Stomach (tissue), 9 donors: ENCODE results near the gene S100A7. TPM values are rescaled to one million over a fixed set of nuclear protein-coding genes. Genes with fewer than 3 reads are reported as not detected.

Source experiments
- DNase-seq, 2 donors: peaks; one replicate each; pipeline versions ENCODE4 v3.0.0 to v3.0.0-alpha.2; 2013 to 2019
- H3K27ac ChIP-seq, 5 donors: fragments of 200-600 bp in 4 of 5; sonication (generic) in 4 of 5; one replicate each; pipeline ENCODE4 v1.5.1; 2013 to 2019; ENCODE audit warnings: mild to moderate bottlenecking in 1 of 5, moderate library complexity in 1 of 5
- H3K27me3 ChIP-seq, 3 donors: fragments of 200-600 bp; sonication (generic); one replicate each; pipeline ENCODE4 v1.5.1; 2017 to 2019; ENCODE audit warnings: mixed run types in 1 of 3
- H3K36me3 ChIP-seq, 4 donors: fragments of 200-600 bp; sonication (generic); 1 replicate in 3 of 4; 2 replicates in 1 of 4; pipeline ENCODE4 v1.5.1; 2016 to 2019
- H3K4me1 ChIP-seq, 4 donors: fragments of 200-600 bp; sonication (generic); one replicate each; pipeline ENCODE4 v1.5.1; 2016 to 2019
- H3K4me3 ChIP-seq, 4 donors: fragments of 200-600 bp; sonication (generic) in 3 of 4; one replicate each; pipeline ENCODE4 v1.5.1; 2016 to 2019; ENCODE audit warnings: mild to moderate bottlenecking in 1 of 4
- H3K9me3 ChIP-seq, 4 donors: fragments of 200-600 bp; sonication (generic); one replicate each; pipeline ENCODE4 v1.5.1; 2016 to 2019
- CTCF ChIP-seq, 7 experiments: fragments of 450-650 bp in 4 of 7; fragments of 200-600 bp in 3 of 7; sonication (generic) in 3 of 7; IDR thresholded peaks; one replicate each; pipeline ENCODE4 v1.5.1; 2016 to 2019; ENCODE audit warnings: antibody characterized with exemption in 7 of 7, control low read depth in 2 of 7, mild to moderate bottlenecking in 1 of 7
- EP300 ChIP-seq: sonication (generic); formaldehyde crosslinking; IDR thresholded peaks from one replicate; pipeline ENCODE4 v1.6.1; 2017; ENCODE audit warnings: antibody characterized with exemption
- POLR2A ChIP-seq, 4 donors: fragments of 450-650 bp; IDR thresholded peaks; one replicate each; pipeline ENCODE4 v1.6.1; 2016; ENCODE audit warnings: antibody characterized with exemption in 4 of 4, control low read depth in 2 of 4, mild to moderate bottlenecking in 1 of 4, moderate library complexity in 1 of 4
- POLR2AphosphoS5 ChIP-seq, 3 donors: sonication (generic); formaldehyde crosslinking; IDR thresholded peaks; one replicate each; pipeline ENCODE4 v1.6.1; 2016; ENCODE audit warnings: antibody characterized with exemption in 3 of 3
- WGBS, 5 donors: extraction: QIAGEN DNeasy Blood & Tissue Kit in 3 of 5; methylation state at CpG; one replicate each; pipeline versions ENCODE4 v1.1.5 to v1.1.7; 2013 to 2018; 5-methylcytosine and 5-hydroxymethylcytosine counted together
- intact Hi-C: fragments of 100-400 bp; cut with DNase I; formaldehyde crosslinking; loops from one replicate; pipeline ENCODE4 v1.15.1; 2023; ENCODE audit warnings: low total_unique reads
- polyA plus RNA-seq, 3 donors: library from polyadenylated mRNA; stranded (reverse); fragments of 200-250 nt; gene quantifications; one replicate each; pipeline ENCODE4 v1.2.3, GENCODE V29; 2013
- total RNA-seq, 5 donors: library from RNA; depleted of rRNA; stranded (reverse); fragments of >200 nt; gene quantifications; one replicate each; pipeline versions ENCODE4 v1.1.0 to v1.2.3, GENCODE V29; 2014 to 2016
- donor health status: healthy with polysubstance abuse.
- donor health status: Bipolar disorder and iron deficiency.
- donor health status: healthy.

The S100A7 gene
- total and polyA plus RNA-seq, 8 donors, result 107 TPM; not detected in 7

GRCh38 chr1:153431427-153431826 lies 29.0 kb downstream of the S100A7 start:
- 71 to 81% (median 74%) methylated on average over 3 of the region's 3 CpGs for WGBS, 5 donors
- no peak overlapping the region for H3K4me3 ChIP-seq
- no peak for DNase-seq
- TF ChIP-seq CTCF (IDR thresholded peaks at IDR 0.05), result no peak
- no peak for TF ChIP-seq POLR2A (IDR thresholded peaks at IDR 0.05)
- TF ChIP-seq EP300, result no peak
- TF ChIP-seq POLR2AphosphoS5 (IDR thresholded peaks at IDR 0.05), result no peak
- intact Hi-C loops, result no loop called here
- no peaks in the 10 kb centered on the region for H3K4me1 ChIP-seq
- H3K9me3 ChIP-seq, result no peaks in the 10 kb centered on the region
- peaks cover 0 to 54% (median 19%) of the 10 kb centered on the region in 3 donors for H3K27me3 ChIP-seq
- H3K36me3 ChIP-seq, result no peaks in the 10 kb centered on the region
- H3K27ac ChIP-seq, result no peak overlapping the region

- H3K27ac ChIP-seq, result no peak overlapping the region
- intact Hi-C loops, result no loop called here
- DNase-seq, result no peak
- 80 to 87% (median 86%) methylated on average over 17 of the region's 17 CpGs for WGBS, 5 donors
- no peaks in the 10 kb centered on the region for H3K9me3 ChIP-seq
- TF ChIP-seq CTCF (IDR thresholded peaks at IDR 0.05), result no peak
- TF ChIP-seq EP300, result no peak
- TF ChIP-seq POLR2A (IDR thresholded peaks at IDR 0.05), result no peak
- no peak for TF ChIP-seq POLR2AphosphoS5 (IDR thresholded peaks at IDR 0.05)
- no peaks in the 10 kb centered on the region for H3K36me3 ChIP-seq
- no peak overlapping the region for H3K4me3 ChIP-seq
- no peaks in the 10 kb centered on the region for H3K4me1 ChIP-seq
- H3K27me3 ChIP-seq, result peaks cover 0 to 53% (median 20%) of the 10 kb centered on the region in 3 donors
Measured at GRCh38 chr1:153431002-153431401, 29.4 kb downstream of the S100A7 start.

GRCh38 chr1:153430561-153430960 lies 29.9 kb downstream of the S100A7 start:
- intact Hi-C loops, result no loop called here
- WGBS, 5 donors, result 74 to 81% (median 78%) methylated on average over 2 to 3 of the region's 3 CpGs
- Histone ChIP-seq H3K27me3 (peaks cover 0 to 57% (median 20%) of the 10 kb centered on the region in 3 donors), H3K36me3 (no peaks in the 10 kb centered on the region), H3K27ac (no peak overlapping the region), H3K9me3 (no peaks in the 10 kb centered on the region), H3K4me3 (no peak overlapping the region), H3K4me1 (no peaks in the 10 kb centered on the region)
- no peak for TF ChIP-seq POLR2AphosphoS5 (IDR thresholded peaks at IDR 0.05)
- DNase-seq, result no peak

GRCh38 chr1:153430166-153430553 lies 30.3 kb downstream of the S100A7 start:
- Histone ChIP-seq H3K9me3 (no peaks in the 10 kb centered on the region), H3K27ac (no peak overlapping the region), H3K27me3 (peaks cover 0 to 55% (median 20%) of the 10 kb centered on the region in 3 donors), H3K4me3 (no peak overlapping the region), H3K36me3 (no peaks in the 10 kb centered on the region), H3K4me1 (no peaks in the 10 kb centered on the region)
- no peak for DNase-seq
- intact Hi-C loops, result no loop called here
- 79 to 100% (median 86%) methylated on average over 1 to 2 of the region's 2 CpGs for WGBS, 5 donors
- TF ChIP-seq POLR2AphosphoS5 (IDR thresholded peaks at IDR 0.05) (no peak), POLR2A (IDR thresholded peaks at IDR 0.05) (no peak), EP300 (no peak), CTCF (IDR thresholded peaks at IDR 0.05) (no peak)

- H3K36me3 ChIP-seq, result no peaks in the 10 kb centered on the region
- no peak overlapping the region for H3K27ac ChIP-seq
- WGBS, 5 donors, result 66 to 74% (median 69%) methylated on average over 7 of the region's 7 CpGs
- intact Hi-C loops, result no loop called here
- peaks cover 0 to 49% (median 20%) of the 10 kb centered on the region in 3 donors for H3K27me3 ChIP-seq
- H3K4me3 ChIP-seq, result no peak overlapping the region
- no peak for DNase-seq
- H3K4me1 ChIP-seq, result no peaks in the 10 kb centered on the region
- H3K9me3 ChIP-seq, result no peaks in the 10 kb centered on the region
- TF ChIP-seq CTCF (IDR thresholded peaks at IDR 0.05) (no peak), EP300 (no peak), POLR2AphosphoS5 (IDR thresholded peaks at IDR 0.05) (no peak), POLR2A (IDR thresholded peaks at IDR 0.05) (no peak)
Measured at GRCh38 chr1:153429266-153430165, 30.9 kb downstream of the S100A7 start.
